Frontal cortex (tissue), 4 donors: Measurements from ENCODE around the gene SNX5. TPM values are rescaled to one million over a fixed set of nuclear protein-coding genes. Genes with fewer than 3 reads are reported as not detected.
"Not testable (repeated sequence)": the region's sequence is repeated elsewhere in the genome, so short reads cannot be mapped to it uniquely, and the experiment has no call there.

Experiments
- DNase-seq, 2 donors: peaks; one replicate each; pipeline ENCODE4 v3.0.0; 2012; ENCODE audit warnings: low spot score in 2 of 2
- FAIRE-seq: peaks from 2 replicates; lab custom pipeline; 2012; peaks lifted over from hg19 to GRCh38; lab: Jason Lieb, UNC
- total RNA-seq: library from RNA; depleted of rRNA; stranded (reverse); fragments of >200 nt; gene quantifications from one replicate; pipeline ENCODE4 v1.2.3, GENCODE V29; 2014
- donor health status: control.
- donor health status: control.
- donor health status: control.

The SNX5 gene
- total RNA-seq, 1 donor from 2014 or later: 50.5 TPM

- no peak for DNase-seq
- no peak for FAIRE-seq
Observed at GRCh38 chr20:17963114-17963897, 5.3 kb downstream of the SNX5 start.

GRCh38 chr20:17961587-17961940 is 7.0 kb downstream of the SNX5 start:
- FAIRE-seq (no peak), DNase-seq (no peak)

- DNase-seq: no peak
Observed at GRCh38 chr20:17960927-17961586, 7.5 kb downstream of the SNX5 start.

GRCh38 chr20:17960400-17960885 is 8.2 kb downstream of the SNX5 start:
- DNase-seq, FAIRE-seq: not testable (repeated sequence)

More at GRCh38 chr20:17960927-17961586, 7.5 kb downstream of the SNX5 start:
- no peak for FAIRE-seq

- DNase-seq: no peak
- FAIRE-seq: no peak
Observed at GRCh38 chr20:17959257-17959627, 9.4 kb downstream of the SNX5 start.

GRCh38 chr20:17958373-17959256 is 10.0 kb downstream of the SNX5 start:
- FAIRE-seq (no peak), DNase-seq (no peak)

GRCh38 chr20:17957505-17958363 is 10.9 kb downstream of the SNX5 start:
- DNase-seq (no peak), FAIRE-seq (no peak)

GRCh38 chr20:17956099-17956685 is 12.4 kb downstream of the SNX5 start:
- no peak for DNase-seq
- FAIRE-seq: no peak

- no peak for FAIRE-seq
Observed at GRCh38 chr20:17955302-17955701, 13.3 kb downstream of the SNX5 start.

GRCh38 chr20:17953935-17954334 is 14.7 kb downstream of the SNX5 start:
- no peak for FAIRE-seq
- DNase-seq: no peak

More at GRCh38 chr20:17955302-17955701, 13.3 kb downstream of the SNX5 start:
- no peak for DNase-seq

- no peak for DNase-seq
- no peak for FAIRE-seq
Observed at GRCh38 chr20:17952692-17953684, 15.6 kb downstream of the SNX5 start.

- DNase-seq: no peak
- FAIRE-seq: no peak
Observed at GRCh38 chr20:17951323-17951722, 17.3 kb downstream of the SNX5 start.

GRCh38 chr20:17950670-17951069 is 17.9 kb downstream of the SNX5 start:
- no peak for FAIRE-seq
- no peak for DNase-seq

GRCh38 chr20:17949899-17950298 is 18.7 kb downstream of the SNX5 start:
- FAIRE-seq (no peak), DNase-seq (no peak)

GRCh38 chr20:17948442-17948841 is 20.2 kb downstream of the SNX5 start:
- FAIRE-seq (no peak), DNase-seq (no peak)

GRCh38 chr20:17947474-17947815 is 21.1 kb downstream of the SNX5 start:
- FAIRE-seq (no peak), DNase-seq (no peak)

GRCh38 chr20:17946572-17947473 is 21.8 kb downstream of the SNX5 start:
- no peak for FAIRE-seq
- no peak for DNase-seq
